Measurements from ENCODE around the gene LARGE1.

Gene LARGE1

DNA sequence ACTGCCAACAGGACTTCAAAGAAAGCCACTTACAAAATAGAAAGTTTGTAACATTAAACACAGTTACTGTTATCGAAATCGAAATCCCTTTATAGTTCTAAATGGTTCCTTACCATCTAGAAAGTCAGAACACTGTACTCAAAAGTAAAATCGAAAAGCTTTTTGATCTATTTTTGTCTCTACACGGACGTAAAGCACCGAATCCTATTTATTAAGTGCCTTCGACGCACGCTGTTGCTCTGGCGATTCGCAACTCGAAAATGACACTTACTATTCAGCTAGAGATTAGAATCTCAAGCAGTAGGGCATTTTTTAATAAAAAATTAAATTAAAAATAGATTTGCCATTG is 78.3 kb downstream of the LARGE1 start:
- Histone ChIP-seq H3K79me2 (ENCODE audit: insufficient read depth, low read length) (no peaks in the 10 kb centered on the region), H3K36me3 (ENCODE audit: insufficient read depth, low read length) (no peaks in the 10 kb centered on the region), H3K9me3 (ENCODE audit: insufficient read depth, low read depth, low read length) (no peaks in the 10 kb centered on the region; the same call in 1 of the 2 replicates), H3K4me2 (ENCODE audit: low read depth, low read length, poor library complexity, severe bottlenecking) (no peak overlapping the region), H3K4me3 (ENCODE audit: low read length, poor library complexity, severe bottlenecking) (no peak overlapping the region), H3K9ac (ENCODE audit: low read depth, low read length, poor library complexity, severe bottlenecking) (no peak overlapping the region), H3K9me2 (replicated peaks; ENCODE audit: low read depth, low read length) (no peaks in the 10 kb centered on the region), H2AFZ (ENCODE audit: low read length) (no peak overlapping the region), H3F3A (ENCODE audit: low read depth) (no peaks in the 10 kb centered on the region), H4K20me1 (ENCODE audit: insufficient read depth, low read length, poor library complexity, severe bottlenecking) (no peaks in the 10 kb centered on the region), H3K27me3 (ENCODE audit: insufficient read depth, low read length, poor library complexity, severe bottlenecking) (no peaks in the 10 kb centered on the region), H3K4me1 (ENCODE audit: insufficient read depth, low read length, poor library complexity, severe bottlenecking) (no peaks in the 10 kb centered on the region)
- TF ChIP-seq CTCF (conservative IDR thresholded peaks at IDR 0.05; ENCODE audit: low read length) = no peak
- no peak for TF ChIP-seq EZH2phosphoT487 (IDR thresholded peaks at IDR 0.05; ENCODE audit: borderline replicate concordance)

DNA sequence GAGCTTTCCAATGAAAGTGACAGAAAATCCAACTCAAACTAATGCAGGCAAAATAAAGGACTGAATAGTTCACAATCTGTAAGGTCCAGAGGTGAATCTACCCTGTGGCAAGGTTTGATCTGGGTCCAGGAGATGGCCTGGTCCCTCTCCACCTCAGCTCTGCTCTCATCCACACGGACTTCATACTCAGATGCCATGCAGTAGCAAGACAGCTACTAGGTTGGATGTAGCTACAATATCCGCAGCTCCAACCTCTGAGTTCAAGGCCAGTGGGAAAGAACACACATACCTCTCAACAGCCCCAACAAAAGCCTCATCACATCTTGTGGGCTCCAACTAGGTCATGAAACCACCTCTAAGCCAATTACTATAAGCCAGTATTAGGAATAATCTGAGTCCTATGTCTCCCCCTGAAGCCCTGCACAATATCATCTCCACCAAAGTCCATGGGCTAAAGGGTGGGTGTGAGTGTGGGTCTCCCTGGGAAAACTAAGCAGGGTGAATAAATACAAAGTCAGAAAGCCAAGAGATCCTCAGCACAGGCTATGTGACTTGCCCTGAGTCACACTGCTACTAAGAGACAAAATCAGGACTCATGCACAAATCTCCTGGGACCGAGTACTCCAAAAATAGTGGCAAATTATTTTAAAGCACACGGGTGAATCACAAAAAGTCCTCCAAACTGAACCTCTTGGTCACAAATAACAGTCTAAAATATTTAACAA is 78.8 kb downstream of the LARGE1 start:
- H3K4me2 ChIP-seq (ENCODE audit: low read depth, low read length, poor library complexity, severe bottlenecking) = no peak overlapping the region
- no peaks in the 10 kb centered on the region for H3F3A ChIP-seq (ENCODE audit: low read depth)
- no peaks in the 10 kb centered on the region for H3K36me3 ChIP-seq (ENCODE audit: insufficient read depth, low read length)
- H4K20me1 ChIP-seq (ENCODE audit: insufficient read depth, low read length, poor library complexity, severe bottlenecking) = no peaks in the 10 kb centered on the region
- no peaks in the 10 kb centered on the region for H3K9me2 ChIP-seq (replicated peaks; ENCODE audit: low read depth, low read length)
- peaks cover 3% of the 10 kb centered on the region; the same call in 1 of the 2 replicates for H3K9me3 ChIP-seq (ENCODE audit: insufficient read depth, low read depth, low read length)
- H3K27me3 ChIP-seq (ENCODE audit: insufficient read depth, low read length, poor library complexity, severe bottlenecking) = no peaks in the 10 kb centered on the region
- H3K4me3 ChIP-seq (ENCODE audit: low read length, poor library complexity, severe bottlenecking) = no peak overlapping the region
- H2AFZ ChIP-seq (ENCODE audit: low read length) = no peak overlapping the region
- TF ChIP-seq CTCF (conservative IDR thresholded peaks at IDR 0.05; ENCODE audit: low read length) (no peak), EZH2phosphoT487 (IDR thresholded peaks at IDR 0.05; ENCODE audit: borderline replicate concordance) (no peak)
- no peak overlapping the region for H3K9ac ChIP-seq (ENCODE audit: low read depth, low read length, poor library complexity, severe bottlenecking)
- no peaks in the 10 kb centered on the region for H3K79me2 ChIP-seq (ENCODE audit: insufficient read depth, low read length)
- no peaks in the 10 kb centered on the region for H3K4me1 ChIP-seq (ENCODE audit: insufficient read depth, low read length, poor library complexity, severe bottlenecking)

DNA sequence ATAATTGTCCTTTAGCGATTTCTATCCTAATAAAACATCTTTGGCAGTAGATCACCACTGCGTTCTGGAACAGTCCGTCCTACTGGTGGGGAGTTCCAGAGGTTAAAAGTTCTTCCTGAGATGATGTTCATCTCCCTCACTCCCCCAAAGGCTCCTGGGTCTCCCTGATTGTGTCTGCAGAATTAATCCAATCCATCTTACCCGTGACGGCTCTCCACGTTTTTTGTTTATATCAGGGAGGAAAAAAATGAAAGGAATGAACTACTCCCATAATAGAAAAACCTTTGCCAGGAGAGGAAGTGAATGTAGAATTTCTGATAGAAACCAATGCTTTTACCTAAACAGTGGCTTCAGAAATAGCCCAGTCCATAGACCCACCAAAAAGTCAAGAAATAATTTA is 81.6 kb downstream of the LARGE1 start:
- H3K36me3 ChIP-seq (ENCODE audit: insufficient read depth, low read length) = no peaks in the 10 kb centered on the region
- TF ChIP-seq CTCF (conservative IDR thresholded peaks at IDR 0.05; ENCODE audit: low read length) (no peak), EZH2phosphoT487 (IDR thresholded peaks at IDR 0.05; ENCODE audit: borderline replicate concordance) (no peak)
- H2AFZ ChIP-seq (ENCODE audit: low read length) = no peak overlapping the region
- no peak overlapping the region for H3K9ac ChIP-seq (ENCODE audit: low read depth, low read length, poor library complexity, severe bottlenecking)
- H3K9me3 ChIP-seq (ENCODE audit: insufficient read depth, low read depth, low read length) = peaks cover 3% of the 10 kb centered on the region; the same call in 1 of the 2 replicates
- no peaks in the 10 kb centered on the region for H3K27me3 ChIP-seq (ENCODE audit: insufficient read depth, low read length, poor library complexity, severe bottlenecking)
- H4K20me1 ChIP-seq (ENCODE audit: insufficient read depth, low read length, poor library complexity, severe bottlenecking) = no peaks in the 10 kb centered on the region
- H3K4me2 ChIP-seq (ENCODE audit: low read depth, low read length, poor library complexity, severe bottlenecking) = no peak overlapping the region
- no peaks in the 10 kb centered on the region for H3K4me1 ChIP-seq (ENCODE audit: insufficient read depth, low read length, poor library complexity, severe bottlenecking)
- H3K9me2 ChIP-seq (replicated peaks; ENCODE audit: low read depth, low read length) = no peaks in the 10 kb centered on the region
- H3F3A ChIP-seq (ENCODE audit: low read depth) = no peaks in the 10 kb centered on the region
- no peaks in the 10 kb centered on the region for H3K79me2 ChIP-seq (ENCODE audit: insufficient read depth, low read length)
- H3K4me3 ChIP-seq (ENCODE audit: low read length, poor library complexity, severe bottlenecking) = no peak overlapping the region
